Liver (tissue), 3 donors: ENCODE measurements around the gene NDOR1.

Source experiments
- ATF3 ChIP-seq: IDR thresholded peaks from 2 replicates; pipeline ENCODE4 v1.6.1; 2016; ENCODE audit warnings: antibody characterized with exemption
- CTCF ChIP-seq: fragments of 150-350 bp; IDR thresholded peaks from 2 replicates; pipeline ENCODE4 v1.5.1; 2017; ENCODE audit warnings: improper control_type of control experiment, low read depth, low read length; ENCODE audit not compliant: missing input control
- EGR1 ChIP-seq, 2 donors: IDR thresholded peaks; 2 replicates each; pipeline ENCODE4 v1.6.1; 2016 to 2018; ENCODE audit warnings: antibody characterized with exemption in 2 of 2, low read depth in 2 of 2
- FOXA1 ChIP-seq: IDR thresholded peaks from 2 replicates; pipeline ENCODE4 v1.6.1; 2016; ENCODE audit warnings: antibody characterized with exemption
- GABPA ChIP-seq, 2 donors: IDR thresholded peaks in 1 of 2; conservative IDR thresholded peaks in 1 of 2; 2 replicates each; pipeline ENCODE4 v1.6.1; 2016; ENCODE audit warnings: antibody characterized with exemption in 2 of 2, mild to moderate bottlenecking in 1 of 2, moderate library complexity in 1 of 2
- JUND ChIP-seq, 2 donors: IDR thresholded peaks; 2 replicates each; pipeline ENCODE4 v1.6.1; 2016; ENCODE audit warnings: antibody characterized with exemption in 2 of 2
- MAX ChIP-seq: IDR thresholded peaks from 2 replicates; pipeline ENCODE4 v1.6.1; 2016; ENCODE audit warnings: antibody characterized with exemption
- RAD21 ChIP-seq, 2 donors: IDR thresholded peaks; 2 replicates each; pipeline ENCODE4 v1.6.1; 2016; ENCODE audit warnings: antibody characterized with exemption in 2 of 2, mild to moderate bottlenecking in 2 of 2
- REST ChIP-seq: IDR thresholded peaks from 2 replicates; pipeline ENCODE4 v1.6.1; 2016; ENCODE audit warnings: antibody characterized with exemption, mild to moderate bottlenecking
- RXRA ChIP-seq, 2 donors: IDR thresholded peaks; 2 replicates each; pipeline ENCODE4 v1.6.1; 2017 to 2018; ENCODE audit warnings: antibody characterized with exemption in 2 of 2, mild to moderate bottlenecking in 1 of 2
- SP1 ChIP-seq: IDR thresholded peaks from 2 replicates; pipeline ENCODE4 v1.6.1; 2018; ENCODE audit warnings: antibody characterized with exemption, mild to moderate bottlenecking
- TAF1 ChIP-seq: conservative IDR thresholded peaks from 2 replicates; pipeline ENCODE4 v1.6.1; 2016; ENCODE audit warnings: antibody characterized with exemption, mild to moderate bottlenecking
- YY1 ChIP-seq: IDR thresholded peaks from 2 replicates; pipeline ENCODE4 v1.6.1; 2016; ENCODE audit warnings: antibody characterized with exemption, mild to moderate bottlenecking
- ZBTB33 ChIP-seq: IDR thresholded peaks from 2 replicates; pipeline ENCODE4 v1.6.1; 2016; ENCODE audit warnings: antibody characterized with exemption
- donor health status: healthy.
- donor health status: healthy.

- TF ChIP-seq CTCF (no peak), SP1 (no peak), JUND (IDR thresholded peaks at IDR 0.05) (no peak), ATF3 (no peak), GABPA (IDR thresholded peaks at IDR 0.05 in 1 of 2, conservative IDR thresholded peaks at IDR 0.05 in 1 of 2) (no peak), RAD21 (IDR thresholded peaks at IDR 0.05) (no peak), ZBTB33 (no peak), REST (no peak), MAX (no peak), EGR1 (IDR thresholded peaks at IDR 0.05; ENCODE audit: low read depth in 2 of 2) (no peak), RXRA (IDR thresholded peaks at IDR 0.05) (no peak), YY1 (no peak), TAF1 (no peak), FOXA1 (no peak)
Observed at GRCh38 chr9:137163365-137163715, 42.2 kb upstream of the NDOR1 start.
